ENCODE results near the gene UCKL1. TPM values are rescaled to one million over a fixed set of nuclear protein-coding genes. Genes with fewer than 3 reads are reported as not detected.
"Not testable (repeated sequence)": the region's sequence is repeated elsewhere in the genome, so short reads cannot be mapped to it uniquely, and the experiment has no call there.

UCKL1 gene
- total RNA-seq, 4 donors from 2014 or later, result 16.6 to 31.0 (median 24.1) TPM

GRCh38 chr20:63961664-63962425 lies 5.6 kb upstream of the UCKL1 start:
- 88% methylated on average over 25 of the region's 26 CpGs for WGBS
- H3K4me1 ChIP-seq, result peaks cover 13 to 15% (median 13%) of the 10 kb centered on the region in 4 donors
- no peak overlapping the region for H3K27ac ChIP-seq (replicated peaks in 1 of 4)
- no peak for DNase-seq (ENCODE audit: extremely low spot score)
- H3K9me3 ChIP-seq, result no peaks in the 10 kb centered on the region
- H3K27me3 ChIP-seq, result no peaks in the 10 kb centered on the region
- H3K36me3 ChIP-seq, result peaks cover 25 to 73% (median 67%) of the 10 kb centered on the region in 4 donors
- no peak overlapping the region for H3K4me3 ChIP-seq
- intact Hi-C loops (cut with DNase I), result no loop called here
- TF ChIP-seq CTCF (IDR thresholded peaks at IDR 0.05) (no peak), POLR2A (IDR thresholded peaks at IDR 0.05; ENCODE audit: low read depth) (no peak), EP300 (IDR thresholded peaks at IDR 0.05) (no peak), POLR2AphosphoS5 (IDR thresholded peaks at IDR 0.05) (no peak)

DNA sequence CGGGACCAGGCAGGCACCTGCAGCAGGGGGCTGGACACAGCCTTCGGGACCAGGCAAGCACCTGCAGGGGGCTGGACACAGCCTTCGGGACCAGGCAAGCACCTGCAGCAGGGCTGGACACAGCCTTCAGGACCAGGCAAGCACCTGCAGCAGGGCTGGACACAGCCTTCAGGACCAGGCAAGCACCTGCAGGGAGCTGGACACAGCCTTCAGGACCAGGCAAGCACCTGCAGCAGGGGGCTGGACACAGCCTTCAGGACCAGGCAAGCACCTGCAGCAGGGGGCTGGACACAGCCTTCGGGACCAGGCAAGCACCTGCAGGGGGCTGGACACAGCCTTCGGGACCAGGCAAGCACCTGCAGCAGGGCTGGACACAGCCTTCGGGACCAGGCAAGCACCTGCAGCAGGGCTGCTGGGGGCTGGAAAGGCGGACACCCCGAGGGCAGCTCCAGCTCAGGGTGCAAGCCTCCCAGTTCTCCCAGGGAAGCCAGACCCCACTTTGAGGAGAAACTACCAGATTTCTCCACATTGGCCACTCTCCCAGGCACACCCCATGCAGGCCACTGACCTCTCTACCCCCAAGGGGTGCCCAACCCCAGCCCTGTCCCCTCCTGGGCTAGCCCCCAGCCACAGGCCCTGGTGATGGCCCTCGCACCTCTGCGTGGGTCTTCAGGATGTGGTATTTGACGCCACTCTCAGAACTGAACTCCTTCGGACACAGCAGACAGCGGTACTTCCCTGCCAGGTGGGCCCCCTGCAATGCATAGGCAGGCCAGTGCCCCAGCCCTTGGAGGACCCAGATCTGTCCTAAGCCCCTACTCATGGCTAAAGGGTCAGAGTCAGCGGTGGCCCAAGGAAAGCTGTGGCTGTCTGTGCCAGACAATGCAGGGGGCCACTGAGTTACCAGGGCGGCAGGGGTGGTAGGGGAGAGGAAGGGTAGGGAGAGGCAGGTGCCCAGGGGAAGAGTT lies 4.7 kb upstream of the UCKL1 start:
- H3K4me3 ChIP-seq; intact Hi-C loops (cut with DNase I); H3K9me3 ChIP-seq; DNase-seq (ENCODE audit: extremely low spot score); H3K27me3 ChIP-seq; H3K27ac ChIP-seq (replicated peaks in 1 of 4): not testable (repeated sequence)
- peaks cover 16 to 18% (median 16%) of the 10 kb centered on the region in 4 donors for H3K4me1 ChIP-seq
- WGBS, result 93% methylated on average over 5 of the region's 15 CpGs
- H3K36me3 ChIP-seq, result peaks cover 25 to 64% (median 58%) of the 10 kb centered on the region in 4 donors

- no peaks in the 10 kb centered on the region for H3K9me3 ChIP-seq
- TF ChIP-seq POLR2AphosphoS5 (IDR thresholded peaks at IDR 0.05) (no peak), EP300 (IDR thresholded peaks at IDR 0.05) (no peak), CTCF (IDR thresholded peaks at IDR 0.05) (no peak), POLR2A (IDR thresholded peaks at IDR 0.05; ENCODE audit: low read depth) (no peak)
- H3K36me3 ChIP-seq, result peaks cover 25 to 63% (median 59%) of the 10 kb centered on the region in 4 donors
- DNase-seq (ENCODE audit: extremely low spot score), result no peak
- intact Hi-C loops (cut with DNase I), result no loop called here
- 87% methylated on average over 17 of the region's 17 CpGs for WGBS
- H3K27ac ChIP-seq (replicated peaks in 1 of 4), result no peak overlapping the region
- no peak overlapping the region for H3K4me3 ChIP-seq
- no peaks in the 10 kb centered on the region for H3K27me3 ChIP-seq
- peaks cover 21 to 27% (median 26%) of the 10 kb centered on the region in 4 donors for H3K4me1 ChIP-seq
These were observed 3.5 kb upstream of the UCKL1 start for GRCh38 chr20:63959699-63960075.

GRCh38 chr20:63958964-63959698 lies 2.9 kb upstream of the UCKL1 start:
- H3K27me3 ChIP-seq, result no peaks in the 10 kb centered on the region
- no peak overlapping the region for H3K27ac ChIP-seq (replicated peaks in 1 of 4)
- H3K4me3 ChIP-seq, result no peak overlapping the region
- peaks cover 25 to 58% (median 56%) of the 10 kb centered on the region in 4 donors for H3K36me3 ChIP-seq
- no peak for DNase-seq (ENCODE audit: extremely low spot score)
- TF ChIP-seq POLR2A (IDR thresholded peaks at IDR 0.05; ENCODE audit: low read depth) (no peak), EP300 (IDR thresholded peaks at IDR 0.05) (no peak), POLR2AphosphoS5 (IDR thresholded peaks at IDR 0.05) (no peak), CTCF (IDR thresholded peaks at IDR 0.05) (no peak)
- intact Hi-C loops (cut with DNase I), result no loop called here
- no peaks in the 10 kb centered on the region for H3K9me3 ChIP-seq
- H3K4me1 ChIP-seq, result peaks cover 27 to 33% (median 32%) of the 10 kb centered on the region in 4 donors
- 67% methylated on average over 5 of the region's 10 CpGs for WGBS
